GM23248 (cell line): Measurements from ENCODE around the gene DRP2.

Experiments used
- EZH2 ChIP-seq: fragments of 200-600 bp; sonication (generic); IDR thresholded peaks from 2 replicates; pipeline ENCODE4 v1.6.1; 2018; ENCODE audit warnings: antibody characterized with exemption, mild to moderate bottlenecking; ENCODE audit not compliant: insufficient read depth, poor library complexity, severe bottlenecking
- EZH2phosphoT487 ChIP-seq: fragments of 200-600 bp; sonication (generic); IDR thresholded peaks from 2 replicates; pipeline ENCODE4 v1.6.1; 2018; ENCODE audit warnings: antibody characterized with exemption, moderate library complexity, mild to moderate bottlenecking, low read depth; ENCODE audit not compliant: insufficient read depth

DNA sequence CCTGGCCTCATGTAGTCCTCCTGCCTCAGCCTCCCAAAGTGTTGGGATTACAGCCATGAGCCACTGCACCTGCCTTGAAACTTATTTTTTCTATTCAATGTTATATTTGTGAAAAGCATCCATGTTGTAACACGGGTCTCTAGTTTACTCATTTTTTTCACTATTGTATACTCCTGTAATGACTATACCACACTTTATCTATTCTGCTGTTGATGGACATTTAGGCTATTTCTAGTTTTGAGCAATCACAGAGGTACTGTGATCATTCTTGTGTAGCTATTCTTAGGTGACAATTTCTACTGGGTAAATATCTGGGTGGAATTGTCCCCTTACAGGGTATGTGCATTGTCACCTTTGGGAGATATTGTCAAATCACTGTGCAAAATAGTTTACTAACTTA is 3.6 kb downstream of the DRP2 start:
- TF ChIP-seq EZH2 (no peak), EZH2phosphoT487 (no peak)
